ENCODE measurements around the gene CASR.
A peak's percentile ranks its signal among the peaks of the same experiment; 100 is the strongest.

The CASR gene

GRCh38 chr3:122251428-122251827 is 68.0 kb downstream of the CASR start:
- DNase-seq (ENCODE audit: low read depth) = no peak
- TF ChIP-seq CTCF (IDR thresholded peaks at IDR 0.05; ENCODE audit: low read depth, low read length, missing control alignments) = no peak
- H3K4me3 ChIP-seq (ENCODE audit: low read depth, low read length) = no peak overlapping the region
- in situ Hi-C loops (cut with HindIII; ENCODE audit: low sequenced_read_pairs) = no loop called here

GRCh38 chr3:122253581-122253980 is 70.1 kb downstream of the CASR start:
- H3K4me3 ChIP-seq (ENCODE audit: low read depth, low read length) = no peak overlapping the region
- no peak for TF ChIP-seq CTCF (IDR thresholded peaks at IDR 0.05; ENCODE audit: low read depth, low read length, missing control alignments)
- no peak for DNase-seq (ENCODE audit: low read depth)
- in situ Hi-C loops (cut with HindIII; ENCODE audit: low sequenced_read_pairs) = no loop called here

GRCh38 chr3:122255757-122256439 is 72.4 kb downstream of the CASR start:
- in situ Hi-C loops (cut with HindIII; ENCODE audit: low sequenced_read_pairs) = no loop called here
- TF ChIP-seq CTCF (IDR thresholded peaks at IDR 0.05; ENCODE audit: low read depth, low read length, missing control alignments) = no peak

GRCh38 chr3:122257644-122258364 is 74.3 kb downstream of the CASR start:
- in situ Hi-C loops (cut with HindIII; ENCODE audit: low sequenced_read_pairs) = no loop called here
- DNase-seq (ENCODE audit: low read depth) = no peak
- no peak for TF ChIP-seq CTCF (IDR thresholded peaks at IDR 0.05; ENCODE audit: low read depth, low read length, missing control alignments)
- H3K4me3 ChIP-seq (ENCODE audit: low read depth, low read length) = no peak overlapping the region

More at GRCh38 chr3:122255757-122256439, 72.4 kb downstream of the CASR start:
- no peak for DNase-seq (ENCODE audit: low read depth)
- no peak overlapping the region for H3K4me3 ChIP-seq (ENCODE audit: low read depth, low read length)

GRCh38 chr3:122258757-122259371 is 75.4 kb downstream of the CASR start:
- TF ChIP-seq CTCF (IDR thresholded peaks at IDR 0.05; ENCODE audit: low read depth, low read length, missing control alignments) = peak; percentile 64
- H3K4me3 ChIP-seq (ENCODE audit: low read depth, low read length) = no peak overlapping the region
- DNase-seq (ENCODE audit: low read depth) = peak; percentile 16
- in situ Hi-C loops (cut with HindIII; ENCODE audit: low sequenced_read_pairs) = no loop called here

- no peak overlapping the region for H3K4me3 ChIP-seq (ENCODE audit: low read depth, low read length)
- in situ Hi-C loops (cut with HindIII; ENCODE audit: low sequenced_read_pairs) = no loop called here
- no peak for TF ChIP-seq CTCF (IDR thresholded peaks at IDR 0.05; ENCODE audit: low read depth, low read length, missing control alignments)
- no peak for DNase-seq (ENCODE audit: low read depth)
Observed at GRCh38 chr3:122260206-122260605, 76.7 kb downstream of the CASR start.
